K562 (cell line): Measurements from ENCODE around the gene MARK3. TPM values are rescaled to one million over a fixed set of nuclear protein-coding genes. Genes with fewer than 3 reads are reported as not detected.
A peak's percentile ranks its signal among the peaks of the same experiment; 100 is the strongest.

Experiments used
- CBX5 ChIP-seq: IDR thresholded peaks from 2 replicates; pipeline ENCODE4 v1.6.1; 2014; ENCODE audit warnings: low read depth, borderline replicate concordance
- CEBPB ChIP-seq: fragments of 450-650 bp; IDR thresholded peaks from 2 replicates; pipeline ENCODE4 v1.6.1; 2016; ENCODE audit warnings: missing genetic modification characterization, missing compliant biosample characterization
- HDAC1 ChIP-seq, 2 experiments: fragments of 450-650 bp; IDR thresholded peaks; 2 replicates each; pipeline ENCODE4 v1.6.1; 2016 to 2017; ENCODE audit warnings: inconsistent platforms in 1 of 2, mild to moderate bottlenecking in 1 of 2, moderate library complexity in 1 of 2
- JUND ChIP-seq, 2 experiments: IDR thresholded peaks; 2 replicates in 1 of 2; 3 replicates in 1 of 2; pipeline ENCODE4 v1.6.1; 2011; ENCODE audit warnings: borderline replicate concordance in 2 of 2, low read depth in 2 of 2, low read length in 2 of 2, improper control_type of control experiment in 1 of 2, missing biosample characterization in 1 of 2, missing genetic modification characterization in 1 of 2, missing genetic modification reagents in 1 of 2
- LARP7 ChIP-seq: fragments of 450-650 bp; IDR thresholded peaks from 2 replicates; pipeline ENCODE4 v1.6.1; 2016
- MECOM ChIP-seq: fragments of 250-450 bp; sonication (Bioruptor Pico); IDR thresholded peaks from 2 replicates; pipeline ENCODE4 v1.8.0; 2022; ENCODE audit warnings: inconsistent platforms
- MEIS2 ChIP-seq: fragments of 450-650 bp; IDR thresholded peaks from 2 replicates; pipeline ENCODE4 v1.6.1; 2014; ENCODE audit warnings: mild to moderate bottlenecking; ENCODE audit not compliant: partially characterized antibody
- MTA1 ChIP-seq: fragments of 450-650 bp; IDR thresholded peaks from 2 replicates; pipeline ENCODE4 v1.6.1; 2017; ENCODE audit warnings: borderline replicate concordance
- NBN ChIP-seq: fragments of 450-650 bp; IDR thresholded peaks from 2 replicates; pipeline ENCODE4 v1.6.1; 2016; ENCODE audit warnings: low read depth, mild to moderate bottlenecking
- NFYB ChIP-seq: IDR thresholded peaks from 2 replicates; pipeline ENCODE4 v1.6.1; 2011; ENCODE audit warnings: mild to moderate bottlenecking, moderate library complexity; ENCODE audit not compliant: insufficient read length; ENCODE audit errors: extremely low read depth
- PBX2 ChIP-seq, 2 experiments: IDR thresholded peaks in 1 of 2; conservative IDR thresholded peaks in 1 of 2; 2 replicates each; pipeline ENCODE4 v1.6.1; 2016; ENCODE audit warnings: low read depth in 2 of 2, mild to moderate bottlenecking in 1 of 2, missing compliant biosample characterization in 1 of 2, missing genetic modification characterization in 1 of 2, moderate library complexity in 1 of 2
- PKNOX1 ChIP-seq: fragments of 450-650 bp; IDR thresholded peaks from 2 replicates; pipeline ENCODE4 v1.6.1; 2016
- SIX5 ChIP-seq, 2 experiments: IDR thresholded peaks; 2 replicates each; pipeline ENCODE4 v1.6.1; 2011; ENCODE audit warnings: low read length in 2 of 2, borderline replicate concordance in 1 of 2, low read depth in 1 of 2, mild to moderate bottlenecking in 1 of 2, moderate library complexity in 1 of 2; ENCODE audit not compliant: insufficient read depth in 1 of 2
- ZBTB33 ChIP-seq: sonication (generic); formaldehyde crosslinking; IDR thresholded peaks from 2 replicates; pipeline ENCODE4 v1.8.1; 2023; ENCODE audit warnings: mild to moderate bottlenecking, missing genetic modification reagents
- ZKSCAN1 ChIP-seq: fragments of 150-350 bp; IDR thresholded peaks from 2 replicates; pipeline ENCODE4 v1.6.1; 2016; ENCODE audit warnings: low read depth, low read length
- ZNF184 ChIP-seq: sonication (generic); formaldehyde crosslinking; IDR thresholded peaks from 2 replicates; pipeline ENCODE4 v1.5.0; 2020; ENCODE audit warnings: missing genetic modification reagents
- ZNF217 ChIP-seq: sonication (generic); formaldehyde crosslinking; IDR thresholded peaks from 2 replicates; pipeline ENCODE4 v1.8.0; 2022; ENCODE audit warnings: mild to moderate bottlenecking, missing genetic modification reagents
- ZNF445 ChIP-seq: fragments of 250-450 bp; sonication (Bioruptor Pico); IDR thresholded peaks from 2 replicates; pipeline ENCODE4 v1.4.0; 2020; ENCODE audit warnings: low read depth, mild to moderate bottlenecking, moderate library complexity
- ZNF57 ChIP-seq: fragments of 450-650 bp; formaldehyde crosslinking; IDR thresholded peaks from 2 replicates; pipeline ENCODE4 v1.4.0; 2020; ENCODE audit warnings: mild to moderate bottlenecking, moderate library complexity
- ZNF589 ChIP-seq: fragments of 200-800 bp; sonication (Bioruptor generic); IDR thresholded peaks from 2 replicates; pipeline ENCODE4 v1.6.1; 2016; ENCODE audit warnings: low read depth, missing genetic modification characterization, missing compliant biosample characterization
- polyA plus RNA-seq, 8 experiments: library from polyadenylated mRNA; depleted of rRNA in 4 of 8; stranded (reverse) in 5 of 8; unstranded in 3 of 8; fragments of >200 nt; fragmentation: Nextera tagmentation in 2 of 8; fragmentation: Illumina TruSeq in 1 of 8; extraction: Ambion mirVana in 2 of 8; extraction: Trizol in 1 of 8; gene quantifications; 2 replicates each; pipeline versions ENCODE4 v1.2.1 to v1.2.3, GENCODE V29; 2011 to 2014; ENCODE audit warnings: inconsistent platforms in 1 of 8, missing spikeins in 1 of 8
- total RNA-seq, 7 experiments: library from RNA; depleted of rRNA in 6 of 7; stranded (reverse); fragments of >200 nt in 6 of 7; fragmentation: Illumina TruSeq in 2 of 7; extraction: Trizol in 2 of 7; gene quantifications; 2 replicates each; pipeline versions ENCODE4 v1.2.1 to v1.2.3, GENCODE V29; 2011 to 2021; ENCODE audit warnings: low replicate concordance in 1 of 7

The MARK3 gene
- total and polyA plus RNA-seq, 9 of the 15 experiments (the other 6 are each of a cell fraction or from before 2014, with no cell fraction given), result 10.1 to 68.7 (median 56.3) TPM

- TF ChIP-seq ZNF217, result no peak
- TF ChIP-seq SIX5 (IDR thresholded peaks at IDR 0.05; ENCODE audit: borderline replicate concordance in 1 of 2, insufficient read depth in 1 of 2, low read depth in 1 of 2, low read length in 2 of 2), result no peak
- TF ChIP-seq ZNF445 (CRISPR knock-in tag), result no peak
- TF ChIP-seq ZBTB33 (CRISPR knock-in tag), result no peak
- no peak for TF ChIP-seq ZKSCAN1
- TF ChIP-seq CEBPB (tag), result peak; percentile 53; the same call in 1 of the 2 replicates
- TF ChIP-seq PBX2 (CRISPR knock-in tag; IDR thresholded peaks at IDR 0.05; ENCODE audit: low read depth), result no peak
- peak; percentile 63 for TF ChIP-seq PBX2 (tag; conservative IDR thresholded peaks at IDR 0.05; ENCODE audit: low read depth)
- no peak for TF ChIP-seq ZNF589
- peak in 1 of 2 experiments; percentile 83; a peak in 2 of 4 replicates for TF ChIP-seq HDAC1 (IDR thresholded peaks at IDR 0.05)
- TF ChIP-seq PKNOX1, result peak; percentile 94
- TF ChIP-seq NFYB, result no peak
- TF ChIP-seq MEIS2, result peak; percentile 81
- peak; percentile 40; the same call in 1 of the 2 replicates for TF ChIP-seq MTA1
- TF ChIP-seq NBN, result peak; percentile 50; the same call in 1 of the 2 replicates
- TF ChIP-seq JUND (IDR thresholded peaks at IDR 0.05; ENCODE audit: borderline replicate concordance, low read depth, low read length), result no peak
- no peak for TF ChIP-seq JUND (tag; IDR thresholded peaks at IDR 0.05; ENCODE audit: borderline replicate concordance, low read depth, low read length)
- TF ChIP-seq ZNF184 (CRISPR knock-in tag), result no peak
- TF ChIP-seq CBX5, result peak; percentile 96
- no peak for TF ChIP-seq MECOM (CRISPR knock-in tag)
- TF ChIP-seq ZNF57, result no peak
- 0 out of 2 replicates have a peak, but pooled peaks have one; percentile 13 for TF ChIP-seq LARP7
These were observed 22.4 kb upstream of the MARK3 start (continued) for GRCh38 chr14:103362780-103363179.
